DOHH2 (cell line): ENCODE data around the gene ETV6.

Experiments used
- H3F3A ChIP-seq: fragments of 200-600 bp; sonication (generic), shearing (Covaris generic); 2 replicates; pipeline ENCODE4 v1.6.0; 2016; ENCODE audit warnings: antibody characterized with exemption, mild to moderate bottlenecking; ENCODE audit not compliant: control insufficient read depth, insufficient read depth
- H3K27ac ChIP-seq: fragments of 200-600 bp; sonication (generic); 2 replicates; pipeline ENCODE4 v1.5.1; 2014; ENCODE audit warnings: low read depth, mild to moderate bottlenecking, low read length, moderate library complexity
- H3K27me3 ChIP-seq: fragments of 200-600 bp; sonication (generic); 2 replicates; pipeline ENCODE4 v1.6.1; 2014; ENCODE audit warnings: mild to moderate bottlenecking, low read length, mixed read lengths; ENCODE audit not compliant: control insufficient read depth
- H3K36me3 ChIP-seq: fragments of 200-600 bp; sonication (generic); 2 replicates; pipeline ENCODE4 v1.6.1; 2014; ENCODE audit warnings: mild to moderate bottlenecking, low read length, moderate library complexity, mixed read lengths; ENCODE audit not compliant: control insufficient read depth
- H3K4me1 ChIP-seq: fragments of 200-600 bp; sonication (generic); 2 replicates; pipeline ENCODE4 v1.6.1; 2014; ENCODE audit warnings: mild to moderate bottlenecking, low read length, mixed read lengths; ENCODE audit not compliant: control insufficient read depth
- H3K4me2 ChIP-seq: fragments of 200-600 bp; sonication (generic); 2 replicates; pipeline ENCODE4 v1.6.0; 2014; ENCODE audit warnings: mild to moderate bottlenecking, low read length, moderate library complexity
- H3K4me3 ChIP-seq: fragments of 200-600 bp; sonication (generic); 2 replicates; pipeline ENCODE4 v1.5.1; 2014; ENCODE audit warnings: mild to moderate bottlenecking, low read length, mixed read lengths
- H3K79me2 ChIP-seq: fragments of 200-600 bp; sonication (generic); 2 replicates; pipeline ENCODE4 v1.6.1; 2014; ENCODE audit warnings: mild to moderate bottlenecking, low read length, mixed read lengths; ENCODE audit not compliant: control insufficient read depth
- H3K9me2 ChIP-seq: fragments of 200-600 bp; sonication (generic); replicated peaks from 2 replicates; pipeline ENCODE4 v1.6.1; 2014; ENCODE audit warnings: mild to moderate bottlenecking, low read length, mixed read lengths; ENCODE audit not compliant: control insufficient read depth
- H3K9me3 ChIP-seq: fragments of 200-600 bp; sonication (generic); 2 replicates; pipeline ENCODE4 v1.6.1; 2014; ENCODE audit warnings: antibody characterized with exemption, low read length, mixed read lengths; ENCODE audit not compliant: control insufficient read depth, insufficient read depth
- H4K20me1 ChIP-seq: fragments of 200-600 bp; sonication (generic); 2 replicates; pipeline ENCODE4 v1.6.0; 2014; ENCODE audit warnings: low read depth, mild to moderate bottlenecking, antibody characterized with exemption, low read length, moderate library complexity; ENCODE audit not compliant: control insufficient read depth, insufficient read depth
- EZH2phosphoT487 ChIP-seq: fragments of 200-600 bp; sonication (generic); IDR thresholded peaks from 2 replicates; pipeline ENCODE4 v1.6.1; 2017; ENCODE audit warnings: borderline replicate concordance, mild to moderate bottlenecking, antibody characterized with exemption, low read length, moderate library complexity, mixed read lengths
- TF ChIP-seq, protein P1 (sequence below): fragments of 200-600 bp; sonication (generic); IDR thresholded peaks from one replicate; pipeline ENCODE4 v1.5.1; 2014; ENCODE audit warnings: antibody characterized with exemption, mild to moderate bottlenecking, low read depth, low read length; ENCODE audit not compliant: poor library complexity, severe bottlenecking

Gene ETV6

GRCh38 chr12:11746024-11746771 lies 96.7 kb downstream of the ETV6 start:
- no peak overlapping the region; the same call in 1 of the 2 replicates for H3K4me3 ChIP-seq
- H3K27ac ChIP-seq: no peak overlapping the region
- no peaks in the 10 kb centered on the region for H3K27me3 ChIP-seq
- H3K36me3 ChIP-seq: peaks cover 6% of the 10 kb centered on the region
- no peaks in the 10 kb centered on the region for H4K20me1 ChIP-seq
- H3K9me2 ChIP-seq: no peaks in the 10 kb centered on the region
- no peaks in the 10 kb centered on the region for H3K9me3 ChIP-seq
- no peaks in the 10 kb centered on the region for H3F3A ChIP-seq
- no peak for TF ChIP-seq EZH2phosphoT487
- TF ChIP-seq, protein P1, sequence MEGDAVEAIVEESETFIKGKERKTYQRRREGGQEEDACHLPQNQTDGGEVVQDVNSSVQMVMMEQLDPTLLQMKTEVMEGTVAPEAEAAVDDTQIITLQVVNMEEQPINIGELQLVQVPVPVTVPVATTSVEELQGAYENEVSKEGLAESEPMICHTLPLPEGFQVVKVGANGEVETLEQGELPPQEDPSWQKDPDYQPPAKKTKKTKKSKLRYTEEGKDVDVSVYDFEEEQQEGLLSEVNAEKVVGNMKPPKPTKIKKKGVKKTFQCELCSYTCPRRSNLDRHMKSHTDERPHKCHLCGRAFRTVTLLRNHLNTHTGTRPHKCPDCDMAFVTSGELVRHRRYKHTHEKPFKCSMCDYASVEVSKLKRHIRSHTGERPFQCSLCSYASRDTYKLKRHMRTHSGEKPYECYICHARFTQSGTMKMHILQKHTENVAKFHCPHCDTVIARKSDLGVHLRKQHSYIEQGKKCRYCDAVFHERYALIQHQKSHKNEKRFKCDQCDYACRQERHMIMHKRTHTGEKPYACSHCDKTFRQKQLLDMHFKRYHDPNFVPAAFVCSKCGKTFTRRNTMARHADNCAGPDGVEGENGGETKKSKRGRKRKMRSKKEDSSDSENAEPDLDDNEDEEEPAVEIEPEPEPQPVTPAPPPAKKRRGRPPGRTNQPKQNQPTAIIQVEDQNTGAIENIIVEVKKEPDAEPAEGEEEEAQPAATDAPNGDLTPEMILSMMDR: no peak
- H3K4me2 ChIP-seq: no peak overlapping the region; the same call in 1 of the 2 replicates
- H3K4me1 ChIP-seq: peaks cover 57% of the 10 kb centered on the region
- peaks cover 3% of the 10 kb centered on the region for H3K79me2 ChIP-seq

- Histone ChIP-seq H3K9me3 (no peaks in the 10 kb centered on the region), H3K4me3 (no peak overlapping the region), H4K20me1 (no peaks in the 10 kb centered on the region), H3K27ac (no peak overlapping the region), H3F3A (no peaks in the 10 kb centered on the region), H3K27me3 (no peaks in the 10 kb centered on the region), H3K9me2 (no peaks in the 10 kb centered on the region), H3K36me3 (peaks cover 7% of the 10 kb centered on the region), H3K4me2 (0 out of 2 replicates have a peak overlapping the region, but pooled peaks have one; percentile 9), H3K79me2 (peaks cover 3% of the 10 kb centered on the region), H3K4me1 (peaks cover 66% of the 10 kb centered on the region)
- no peak for TF ChIP-seq EZH2phosphoT487
- TF ChIP-seq, protein P1: no peak
Observed at GRCh38 chr12:11746940-11747716, 97.7 kb downstream of the ETV6 start.

- Histone ChIP-seq H3K4me1 (peaks cover 74% of the 10 kb centered on the region), H3K9me3 (no peaks in the 10 kb centered on the region), H4K20me1 (no peaks in the 10 kb centered on the region), H3K36me3 (peaks cover 7% of the 10 kb centered on the region), H3K27me3 (no peaks in the 10 kb centered on the region), H3F3A (no peaks in the 10 kb centered on the region), H3K4me3 (no peak overlapping the region), H3K27ac (no peak overlapping the region), H3K79me2 (peaks cover 3% of the 10 kb centered on the region), H3K4me2 (no peak overlapping the region), H3K9me2 (no peaks in the 10 kb centered on the region)
- no peak for TF ChIP-seq EZH2phosphoT487
- TF ChIP-seq, protein P1: no peak
Observed at GRCh38 chr12:11747969-11748368, 98.5 kb downstream of the ETV6 start.
